H1 (cell line): Measurements from ENCODE around the gene RPN2. TPM values are rescaled to one million over a fixed set of nuclear protein-coding genes. Genes with fewer than 3 reads are reported as not detected.

ENCODE experiments used
- RAD21 ChIP-seq, 2 experiments: IDR thresholded peaks in 1 of 2; conservative IDR thresholded peaks in 1 of 2; 2 replicates each; pipeline ENCODE4 v1.6.1; 2011; ENCODE audit warnings: low read depth in 2 of 2, low read length in 2 of 2, improper control_type of control experiment in 1 of 2, inconsistent platforms in 1 of 2, mild to moderate bottlenecking in 1 of 2, moderate library complexity in 1 of 2
- RXRA ChIP-seq: IDR thresholded peaks from 2 replicates; pipeline ENCODE4 v1.6.1; 2011; ENCODE audit warnings: low read depth, mild to moderate bottlenecking, low read length, moderate library complexity; ENCODE audit not compliant: insufficient read depth
- SRF ChIP-seq: IDR thresholded peaks from 2 replicates; pipeline ENCODE4 v1.6.1; 2011; ENCODE audit warnings: mild to moderate bottlenecking, low read depth, low read length, moderate library complexity
- polyA plus RNA-seq, 7 experiments: library from polyadenylated mRNA; depleted of rRNA in 3 of 7; stranded (reverse) in 5 of 7; unstranded in 2 of 7; fragments of >200 nt in 5 of 7; fragments of 200-250 nt in 2 of 7; gene quantifications; 1 replicate in 5 of 7; 2 replicates in 1 of 7; 4 replicates in 1 of 7; pipeline versions ENCODE4 v1.2.1 to v1.2.3, GENCODE V29; 2011 to 2013; ENCODE audit warnings: missing spikeins in 2 of 7, mixed read lengths in 2 of 7
- total RNA-seq: library from RNA; stranded (reverse); fragmentation: NEBNext Ultra II Directional; extraction: Animal tissue kit (Norgen Biotek cat#: 25700); gene quantifications from 2 replicates; pipeline ENCODE4 v1.2.1, GENCODE V29; 2021

Gene RPN2
- total and polyA plus RNA-seq, 2 of the 8 experiments (the other 6 are each of a cell fraction or from before 2014, with no cell fraction given) = 236 to 379 TPM

DNA sequence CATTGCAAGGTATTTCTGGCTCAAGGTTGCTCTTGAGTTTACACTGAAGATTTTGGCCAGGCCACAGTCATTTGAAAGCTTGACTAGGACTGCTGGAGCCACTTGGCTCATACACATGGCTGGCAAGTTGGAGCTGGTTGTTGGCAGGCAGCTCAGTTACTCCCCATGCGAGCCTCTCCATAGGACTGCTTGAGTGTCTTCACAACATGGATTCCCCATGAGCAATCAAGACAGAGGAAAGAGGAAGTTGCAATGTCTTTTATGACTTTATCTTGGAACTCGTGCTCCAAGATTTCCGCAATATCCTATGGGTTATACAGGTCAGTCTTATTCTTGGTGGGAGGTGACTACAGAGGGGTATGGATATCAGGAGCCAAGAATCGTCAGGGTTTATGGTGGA is 109.0 kb downstream of the RPN2 start (continued):
- TF ChIP-seq RAD21 (IDR thresholded peaks at IDR 0.05 in 1 of 2, conservative IDR thresholded peaks at IDR 0.05 in 1 of 2; ENCODE audit: low read depth in 2 of 2, low read length in 2 of 2) (no peak), RXRA (no peak), SRF (no peak)
